Stimulated activated naive CD8-positive, alpha-beta T cell treated with anti-CD3 and anti-CD28 coated beads, Interleukin-15, amount 100 ng/mL, for 72 hours (primary cell): Measurements from ENCODE around the gene LRRC63.

Experiments
- ATAC-seq: fragments of 150-1000 bp; cut with Tn5 transposase; 2 replicates; pipeline ENCODE4 v1.10.0; 2021; ENCODE audit warnings: mild to moderate bottlenecking, moderate library complexity
- DNase-seq, 2 donors: peaks; one replicate each; pipeline ENCODE4 v3.0.0; 2021 to 2022
- H3K27ac Mint-ChIP-seq, 2 donors: one replicate each; pipeline ENCODE4 v1.8.0; 2022; ENCODE audit warnings: mild to moderate bottlenecking in 2 of 2, mixed read lengths in 2 of 2, moderate library complexity in 2 of 2
- H3K27me3 Mint-ChIP-seq: one replicate; pipeline ENCODE4 v1.8.0; 2022; ENCODE audit warnings: mixed read lengths
- H3K4me1 Mint-ChIP-seq: one replicate; pipeline ENCODE4 v1.8.0; 2022; ENCODE audit warnings: mild to moderate bottlenecking, mixed read lengths
- H3K4me3 Mint-ChIP-seq, 2 donors: one replicate each; pipeline ENCODE4 v1.8.0; 2022; ENCODE audit warnings: mild to moderate bottlenecking in 2 of 2, mixed read lengths in 2 of 2, moderate library complexity in 1 of 2
- H3K9me3 Mint-ChIP-seq, 2 donors: one replicate each; pipeline ENCODE4 v1.8.0; 2022; ENCODE audit warnings: mixed read lengths in 2 of 2

Gene LRRC63

GRCh38 chr13:46173656-46174055 is 38.1 kb upstream of the LRRC63 start:
- ATAC-seq: peak; percentile 78
- H3K4me1 Mint-ChIP-seq: peaks cover 94% of the 10 kb centered on the region
- peak overlapping the region; percentile 61 to 96 for H3K27ac Mint-ChIP-seq
- peak in 1 of 2 donors; percentile 69 for DNase-seq
- no peaks in the 10 kb centered on the region for H3K9me3 Mint-ChIP-seq
- H3K27me3 Mint-ChIP-seq: no peaks in the 10 kb centered on the region
- peak overlapping the region; percentile 73 to 95 for H3K4me3 Mint-ChIP-seq

- Mint-ChIP-seq H3K4me3 (peak overlapping the region; percentile 56 to 95), H3K27me3 (no peaks in the 10 kb centered on the region), H3K9me3 (no peaks in the 10 kb centered on the region), H3K27ac (peak overlapping the region; percentile 95 to 97), H3K4me1 (peaks cover 63% of the 10 kb centered on the region)
- ATAC-seq (peak; percentile 2), DNase-seq (no peak)
Observed at GRCh38 chr13:46176756-46177155, 35.0 kb upstream of the LRRC63 start.

GRCh38 chr13:46178143-46178542 is 33.6 kb upstream of the LRRC63 start:
- H3K9me3 Mint-ChIP-seq: no peaks in the 10 kb centered on the region
- peaks cover 57% of the 10 kb centered on the region for H3K4me1 Mint-ChIP-seq
- DNase-seq (no peak), ATAC-seq (no peak)
- H3K4me3 Mint-ChIP-seq: peak overlapping the region; percentile 56 to 95
- H3K27ac Mint-ChIP-seq: peak overlapping the region; percentile 0 to 97
- H3K27me3 Mint-ChIP-seq: no peaks in the 10 kb centered on the region

- Mint-ChIP-seq H3K4me1 (peaks cover 57% of the 10 kb centered on the region), H3K27ac (peak overlapping the region; percentile 90 to 97), H3K9me3 (no peaks in the 10 kb centered on the region), H3K4me3 (peak overlapping the region; percentile 70 to 95), H3K27me3 (no peaks in the 10 kb centered on the region)
- ATAC-seq (no peak), DNase-seq (no peak)
Observed at GRCh38 chr13:46178821-46179220, 32.9 kb upstream of the LRRC63 start.

GRCh38 chr13:46179491-46179908 is 32.2 kb upstream of the LRRC63 start:
- peaks cover 58% of the 10 kb centered on the region for H3K4me1 Mint-ChIP-seq
- H3K27ac Mint-ChIP-seq: peak overlapping the region; percentile 90 to 97
- ATAC-seq: no peak
- DNase-seq: peak; percentile 70 to 81
- no peaks in the 10 kb centered on the region for H3K27me3 Mint-ChIP-seq
- peak overlapping the region; percentile 70 to 95 for H3K4me3 Mint-ChIP-seq
- H3K9me3 Mint-ChIP-seq: no peaks in the 10 kb centered on the region

GRCh38 chr13:46179969-46180763 is 31.6 kb upstream of the LRRC63 start:
- DNase-seq (no peak), ATAC-seq (no peak)
- Mint-ChIP-seq H3K27me3 (no peaks in the 10 kb centered on the region), H3K27ac (peak overlapping the region; percentile 90 to 95), H3K4me3 (peak overlapping the region; percentile 93 to 95), H3K4me1 (peaks cover 58% of the 10 kb centered on the region), H3K9me3 (no peaks in the 10 kb centered on the region)

- ATAC-seq (no peak), DNase-seq (no peak)
- Mint-ChIP-seq H3K27ac (peak overlapping the region; percentile 97), H3K4me1 (peaks cover 50% of the 10 kb centered on the region), H3K4me3 (peak overlapping the region; percentile 93 to 95), H3K27me3 (no peaks in the 10 kb centered on the region), H3K9me3 (no peaks in the 10 kb centered on the region)
Observed at GRCh38 chr13:46181377-46181839, 30.3 kb upstream of the LRRC63 start.

GRCh38 chr13:46181840-46182490 is 29.8 kb upstream of the LRRC63 start, which contains the start of gene LCP1:
Gene LCP1 (minus strand): TSS chr13:46182177. CDS start chr13:46159662, 22,515 bp downstream.
- H3K9me3 Mint-ChIP-seq: no peaks in the 10 kb centered on the region
- H3K27me3 Mint-ChIP-seq: no peaks in the 10 kb centered on the region
- ATAC-seq (peak; percentile 83), DNase-seq (peak; percentile 74 to 87)
- peaks cover 45% of the 10 kb centered on the region for H3K4me1 Mint-ChIP-seq
- peak within 1 kb of the TSS; percentile 93 to 95 for H3K4me3 Mint-ChIP-seq
- peak within 1 kb of the TSS; percentile 97 for H3K27ac Mint-ChIP-seq

- H3K4me1 Mint-ChIP-seq: peaks cover 41% of the 10 kb centered on the region
- ATAC-seq (peak; percentile 2), DNase-seq (no peak)
- H3K27me3 Mint-ChIP-seq: no peaks in the 10 kb centered on the region
- no peaks in the 10 kb centered on the region for H3K9me3 Mint-ChIP-seq
- H3K4me3 Mint-ChIP-seq: peak overlapping the region; percentile 93 to 95
- H3K27ac Mint-ChIP-seq: peak overlapping the region; percentile 97
Observed at GRCh38 chr13:46182491-46182877, 29.2 kb upstream of the LRRC63 start.

- no peak for DNase-seq
Observed at GRCh38 chr13:46183018-46183946, 28.4 kb upstream of the LRRC63 start.

GRCh38 chr13:46184277-46184699 is 27.4 kb upstream of the LRRC63 start:
- ATAC-seq (peak; percentile 72), DNase-seq (peak; percentile 72 to 79)
- peak overlapping the region; percentile 93 to 95 for H3K4me3 Mint-ChIP-seq
- H3K4me1 Mint-ChIP-seq: peaks cover 31% of the 10 kb centered on the region
- no peaks in the 10 kb centered on the region for H3K27me3 Mint-ChIP-seq
- peak overlapping the region; percentile 80 to 84 for H3K27ac Mint-ChIP-seq
- no peaks in the 10 kb centered on the region for H3K9me3 Mint-ChIP-seq

More at GRCh38 chr13:46183018-46183946, 28.4 kb upstream of the LRRC63 start:
- peak overlapping the region; percentile 97 for H3K27ac Mint-ChIP-seq
- H3K4me1 Mint-ChIP-seq: peaks cover 33% of the 10 kb centered on the region
- no peaks in the 10 kb centered on the region for H3K9me3 Mint-ChIP-seq
- H3K27me3 Mint-ChIP-seq: no peaks in the 10 kb centered on the region
- ATAC-seq: no peak
- H3K4me3 Mint-ChIP-seq: peak overlapping the region; percentile 93 to 95

GRCh38 chr13:46185634-46186033 is 26.1 kb upstream of the LRRC63 start:
- Mint-ChIP-seq H3K4me3 (no peak overlapping the region), H3K9me3 (no peaks in the 10 kb centered on the region), H3K4me1 (peaks cover 31% of the 10 kb centered on the region), H3K27me3 (no peaks in the 10 kb centered on the region), H3K27ac (no peak overlapping the region)
- DNase-seq: no peak
- ATAC-seq: no peak

- H3K27me3 Mint-ChIP-seq: no peaks in the 10 kb centered on the region
- no peak overlapping the region for H3K27ac Mint-ChIP-seq
- H3K4me3 Mint-ChIP-seq: no peak overlapping the region
- H3K9me3 Mint-ChIP-seq: no peaks in the 10 kb centered on the region
- DNase-seq: no peak
- no peak for ATAC-seq
- no peaks in the 10 kb centered on the region for H3K4me1 Mint-ChIP-seq
Observed at GRCh38 chr13:46192412-46192811, 19.3 kb upstream of the LRRC63 start.

- Mint-ChIP-seq H3K4me1 (peaks cover 7% of the 10 kb centered on the region), H3K4me3 (no peak overlapping the region), H3K27ac (no peak overlapping the region), H3K27me3 (no peaks in the 10 kb centered on the region), H3K9me3 (no peaks in the 10 kb centered on the region)
- DNase-seq: no peak
- no peak for ATAC-seq
Observed at GRCh38 chr13:46195016-46195415, 16.7 kb upstream of the LRRC63 start.
